H9 (cell line): Measurements from ENCODE around the gene AMDHD2. TPM values are rescaled to one million over a fixed set of nuclear protein-coding genes. Genes with fewer than 3 reads are reported as not detected.

ENCODE experiments used
- DNase-seq: peaks from one replicate; pipeline ENCODE4 v3.0.0-alpha.2; 2017
- H2AFZ ChIP-seq: one replicate; pipeline ENCODE4 v1.6.1; 2013; ENCODE audit warnings: mild to moderate bottlenecking, low read length, control low read depth, moderate library complexity
- H2AK5ac ChIP-seq: 2 replicates; pipeline ENCODE4 v1.6.1; 2013; ENCODE audit warnings: low read length, control low read depth, mixed read lengths; ENCODE audit not compliant: insufficient read length
- H2BK120ac ChIP-seq: one replicate; pipeline ENCODE4 v1.6.1; 2013; ENCODE audit warnings: low read depth, mild to moderate bottlenecking, low read length, control low read depth, inconsistent platforms; ENCODE audit not compliant: poor library complexity, severe bottlenecking
- H2BK12ac ChIP-seq: 2 replicates; pipeline ENCODE4 v1.6.1; 2013; ENCODE audit warnings: low read length, control low read depth, mixed read lengths, low read depth; ENCODE audit not compliant: insufficient read length
- H2BK15ac ChIP-seq: 2 replicates; pipeline ENCODE4 v1.6.1; 2013; ENCODE audit warnings: low read depth, low read length, control low read depth
- H2BK20ac ChIP-seq: one replicate; pipeline ENCODE4 v1.6.1; 2013; ENCODE audit warnings: low read depth, mild to moderate bottlenecking, low read length, control low read depth, inconsistent platforms; ENCODE audit not compliant: poor library complexity, severe bottlenecking
- H2BK5ac ChIP-seq: 2 replicates; pipeline ENCODE4 v1.6.1; 2013; ENCODE audit warnings: low read length, control low read depth, mixed read lengths; ENCODE audit not compliant: insufficient read length
- H3K14ac ChIP-seq: 2 replicates; pipeline ENCODE4 v1.6.1; 2013; ENCODE audit warnings: low read length, control low read depth; ENCODE audit not compliant: insufficient read depth
- H3K18ac ChIP-seq: 2 replicates; pipeline ENCODE4 v1.6.1; 2013; ENCODE audit warnings: low read depth, mild to moderate bottlenecking, mixed read lengths, low read length, control low read depth; ENCODE audit not compliant: insufficient read length
- H3K23ac ChIP-seq: 2 replicates; pipeline ENCODE4 v1.6.1; 2013; ENCODE audit warnings: low read length, control low read depth, mixed read lengths, low read depth; ENCODE audit not compliant: insufficient read length
- H3K23me2 ChIP-seq: 2 replicates; pipeline ENCODE4 v1.6.1; 2013; ENCODE audit warnings: low read depth, mild to moderate bottlenecking, mixed read lengths, low read length, control low read depth; ENCODE audit not compliant: insufficient read length, poor library complexity, severe bottlenecking
- H3K27ac ChIP-seq: 2 replicates; pipeline ENCODE4 v1.5.1; 2013; ENCODE audit warnings: low read length, control low read depth, mixed read lengths, low read depth; ENCODE audit not compliant: insufficient read length
- H3K27me3 ChIP-seq: 2 replicates; pipeline ENCODE4 v1.6.1; 2013; ENCODE audit warnings: low read length, control low read depth, inconsistent platforms; ENCODE audit not compliant: insufficient read depth
- H3K4ac ChIP-seq: 2 replicates; pipeline ENCODE4 v1.6.1; 2013; ENCODE audit warnings: low read depth, mild to moderate bottlenecking, control low read depth, inconsistent platforms, low read length, moderate library complexity
- H3K4me1 ChIP-seq: 2 replicates; pipeline ENCODE4 v1.6.1; 2013; ENCODE audit warnings: low read length, control low read depth, inconsistent platforms; ENCODE audit not compliant: insufficient read depth
- H3K4me2 ChIP-seq: 2 replicates; pipeline ENCODE4 v1.6.1; 2013; ENCODE audit warnings: low read length, control low read depth, mixed read lengths; ENCODE audit not compliant: insufficient read length, insufficient read depth
- H3K56ac ChIP-seq: 2 replicates; pipeline ENCODE4 v1.6.1; 2013; ENCODE audit warnings: low read depth, mild to moderate bottlenecking, mixed read lengths, low read length, control low read depth; ENCODE audit not compliant: insufficient read length
- H3K79me1 ChIP-seq: 2 replicates; pipeline ENCODE4 v1.6.1; 2013; ENCODE audit warnings: low read depth, mild to moderate bottlenecking, moderate library complexity, low read length, control low read depth, inconsistent platforms; ENCODE audit not compliant: insufficient read depth, poor library complexity, severe bottlenecking
- H3K79me2 ChIP-seq: 2 replicates; pipeline ENCODE4 v1.6.1; 2013; ENCODE audit warnings: low read length, control low read depth, inconsistent platforms; ENCODE audit not compliant: insufficient read depth
- H3K9ac ChIP-seq: 2 replicates; pipeline ENCODE4 v1.6.1; 2013; ENCODE audit warnings: low read length, control low read depth, mixed read lengths; ENCODE audit not compliant: insufficient read length; ENCODE audit errors: extremely low read depth
- H3K9me3 ChIP-seq: one replicate; pipeline ENCODE4 v1.6.1; 2013; ENCODE audit warnings: low read depth, low read length, inconsistent platforms; ENCODE audit not compliant: control insufficient read depth
- H3T11ph ChIP-seq: one replicate; pipeline ENCODE4 v1.6.1; 2013; ENCODE audit warnings: mild to moderate bottlenecking, low read length, control low read depth, inconsistent platforms
- H4K20me1 ChIP-seq: one replicate; pipeline ENCODE4 v1.6.1; 2013; ENCODE audit not compliant: control insufficient read depth, insufficient read length, insufficient read depth
- H4K5ac ChIP-seq: 2 replicates; pipeline ENCODE4 v1.6.1; 2013; ENCODE audit warnings: low read depth, mild to moderate bottlenecking, mixed read lengths, low read length, control low read depth; ENCODE audit not compliant: insufficient read length
- H4K8ac ChIP-seq: replicated peaks from 2 replicates; pipeline ENCODE4 v1.6.1; 2013; ENCODE audit warnings: low read length, control low read depth, mixed read lengths, low read depth; ENCODE audit not compliant: insufficient read length
- H4K91ac ChIP-seq: 2 replicates; pipeline ENCODE4 v1.6.1; 2013; ENCODE audit warnings: low read depth, mild to moderate bottlenecking, moderate library complexity, mixed read lengths, low read length, control low read depth; ENCODE audit not compliant: insufficient read length
- H3K27ac Mint-ChIP-seq, 3 experiments: 2 replicates in 2 of 3; 3 replicates in 1 of 3; pipeline ENCODE4 v1.8.0; 2020 to 2021; ENCODE audit warnings: mixed read lengths in 3 of 3, mild to moderate bottlenecking in 1 of 3, moderate library complexity in 1 of 3
- H3K27me3 Mint-ChIP-seq: 2 replicates; pipeline ENCODE4 v1.8.0; 2021; ENCODE audit warnings: low read depth, mild to moderate bottlenecking, moderate library complexity, mixed read lengths
- H3K36me3 Mint-ChIP-seq, 3 experiments: 2 replicates in 2 of 3; 3 replicates in 1 of 3; pipeline ENCODE4 v1.8.0; 2020 to 2021; ENCODE audit warnings: low read depth in 3 of 3, mixed read lengths in 3 of 3; ENCODE audit not compliant: insufficient read depth in 1 of 3
- H3K4me1 Mint-ChIP-seq, 2 experiments: 2 replicates each; pipeline ENCODE4 v1.8.0; 2020; ENCODE audit warnings: mixed read lengths in 2 of 2
- H3K4me3 Mint-ChIP-seq, 2 experiments: 2 replicates in 1 of 2; 3 replicates in 1 of 2; pipeline ENCODE4 v1.8.0; 2020 to 2021; ENCODE audit warnings: mild to moderate bottlenecking in 2 of 2, mixed read lengths in 2 of 2, moderate library complexity in 1 of 2
- H3K9me3 Mint-ChIP-seq, 2 experiments: 2 replicates in 1 of 2; 3 replicates in 1 of 2; pipeline ENCODE4 v1.8.0; 2020; ENCODE audit warnings: mild to moderate bottlenecking in 2 of 2, mixed read lengths in 2 of 2, moderate library complexity in 1 of 2
- WGBS: extraction: QIAGEN DNeasy Blood & Tissue Kit; methylation state at CpG from one replicate; pipeline ENCODE4 v1.1.7; 2013; ENCODE audit warnings: missing lambda C conversion rate, low lambda C conversion rate, mixed read lengths; ENCODE audit not compliant: insufficient read length; ENCODE audit errors: extremely low coverage; 5-methylcytosine and 5-hydroxymethylcytosine counted together
- total RNA-seq: library from RNA; stranded (reverse); gene quantifications from 2 replicates; pipeline ENCODE4 v1.2.1, GENCODE V29; 2021
- TF ChIP-seq, protein P1 (sequence below): fragments of 200-600 bp; sonication (generic); conservative IDR thresholded peaks from 3 replicates; pipeline ENCODE4 v1.8.0; 2021; ENCODE audit warnings: antibody characterized with exemption, mild to moderate bottlenecking

The AMDHD2 gene
- total RNA-seq, 1 experiment from 2014 or later: 61.5 TPM

DNA sequence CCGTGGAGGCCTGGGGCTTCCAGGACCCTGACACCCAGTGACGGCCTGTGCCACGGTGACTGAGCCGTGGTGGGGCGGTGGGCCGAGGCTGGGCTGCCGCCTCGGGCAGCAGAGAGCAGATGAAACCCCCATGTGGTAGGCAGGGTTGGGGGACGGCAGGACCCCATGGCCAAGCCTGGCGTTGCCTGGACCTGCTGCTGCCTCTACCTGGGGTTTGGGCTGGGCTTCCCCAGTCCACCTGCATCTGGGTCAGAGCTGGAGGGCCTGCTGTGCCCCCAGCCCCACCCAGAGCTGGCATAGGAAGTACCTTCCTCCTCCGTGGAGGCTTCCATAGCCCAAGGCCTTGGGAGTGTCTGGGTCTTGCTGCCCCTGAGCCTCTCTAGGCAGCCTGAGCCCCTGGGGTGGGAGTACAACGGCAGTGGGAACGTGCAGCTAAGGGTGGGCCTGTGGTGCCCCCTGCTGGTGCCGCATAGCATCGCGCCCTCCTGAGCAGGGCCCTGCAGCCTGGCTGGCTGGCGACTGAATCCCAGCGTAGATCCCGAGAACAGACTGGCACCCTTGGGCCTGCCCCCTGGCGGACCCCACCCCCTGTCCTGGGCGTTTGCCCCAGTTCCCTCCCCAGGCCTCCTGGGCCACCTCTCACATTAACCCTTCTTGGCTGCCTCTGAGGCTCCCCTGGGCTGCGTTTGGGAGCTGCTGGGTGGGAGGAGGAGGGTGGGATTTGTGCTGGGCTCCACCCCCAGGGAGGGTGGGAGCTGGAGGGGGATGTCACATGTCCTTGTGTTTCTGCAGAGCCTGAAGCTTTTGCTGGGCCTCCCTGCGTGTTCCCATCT lies 19.0 kb upstream of the AMDHD2 start:
- Histone ChIP-seq H4K91ac (no peak overlapping the region), H3K9ac (no peak overlapping the region), H2BK5ac (no peak overlapping the region), H3K9me3 (no peaks in the 10 kb centered on the region), H2BK20ac (no peak overlapping the region), H3K79me2 (no peaks in the 10 kb centered on the region), H4K8ac (no peak overlapping the region), H3K4ac (no peak overlapping the region), H3K27ac (no peak overlapping the region), H3K23ac (no peak overlapping the region), H2AFZ (no peak overlapping the region), H3K27me3 (no peaks in the 10 kb centered on the region), H3T11ph (no peak overlapping the region), H4K20me1 (no peaks in the 10 kb centered on the region), H3K4me2 (peak overlapping the region; percentile 25), H3K4me1 (no peaks in the 10 kb centered on the region), H3K79me1 (no peaks in the 10 kb centered on the region), H2BK15ac (no peak overlapping the region), H3K14ac (0 out of 2 replicates have a peak overlapping the region, but pooled peaks have one; percentile 11), H2BK120ac (no peak overlapping the region), H3K56ac (no peak overlapping the region), H2AK5ac (no peak overlapping the region), H2BK12ac (no peak overlapping the region), H3K23me2 (peaks cover 3% of the 10 kb centered on the region), H4K5ac (no peak overlapping the region), H3K18ac (no peak overlapping the region)
- H3K9me3 Mint-ChIP-seq: no peaks in the 10 kb centered on the region
- no peak overlapping the region for H3K27ac Mint-ChIP-seq
- peaks cover 3 to 5% of the 10 kb centered on the region in 2 experiments for H3K4me1 Mint-ChIP-seq
- peak overlapping the region; percentile 45 to 68; a peak in 4 of 5 replicates for H3K4me3 Mint-ChIP-seq
- no CpG with 5 or more reads among the region's 23 CpGs for WGBS
- H3K36me3 Mint-ChIP-seq: peaks cover 0 to 12% (median 4%) of the 10 kb centered on the region in 3 experiments; a peak in 4 of 7 replicates
- DNase-seq: peak; percentile 94
- TF ChIP-seq, protein P1, sequence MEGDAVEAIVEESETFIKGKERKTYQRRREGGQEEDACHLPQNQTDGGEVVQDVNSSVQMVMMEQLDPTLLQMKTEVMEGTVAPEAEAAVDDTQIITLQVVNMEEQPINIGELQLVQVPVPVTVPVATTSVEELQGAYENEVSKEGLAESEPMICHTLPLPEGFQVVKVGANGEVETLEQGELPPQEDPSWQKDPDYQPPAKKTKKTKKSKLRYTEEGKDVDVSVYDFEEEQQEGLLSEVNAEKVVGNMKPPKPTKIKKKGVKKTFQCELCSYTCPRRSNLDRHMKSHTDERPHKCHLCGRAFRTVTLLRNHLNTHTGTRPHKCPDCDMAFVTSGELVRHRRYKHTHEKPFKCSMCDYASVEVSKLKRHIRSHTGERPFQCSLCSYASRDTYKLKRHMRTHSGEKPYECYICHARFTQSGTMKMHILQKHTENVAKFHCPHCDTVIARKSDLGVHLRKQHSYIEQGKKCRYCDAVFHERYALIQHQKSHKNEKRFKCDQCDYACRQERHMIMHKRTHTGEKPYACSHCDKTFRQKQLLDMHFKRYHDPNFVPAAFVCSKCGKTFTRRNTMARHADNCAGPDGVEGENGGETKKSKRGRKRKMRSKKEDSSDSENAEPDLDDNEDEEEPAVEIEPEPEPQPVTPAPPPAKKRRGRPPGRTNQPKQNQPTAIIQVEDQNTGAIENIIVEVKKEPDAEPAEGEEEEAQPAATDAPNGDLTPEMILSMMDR: peak; percentile 99; the same call in 2 of the 3 replicates
- H3K27me3 Mint-ChIP-seq: no peaks in the 10 kb centered on the region
